Ascending aorta (tissue), 2 donors: Measurements from ENCODE around the gene MATN3. TPM values are rescaled to one million over a fixed set of nuclear protein-coding genes. Genes with fewer than 3 reads are reported as not detected.
"Not testable (repeated sequence)": the region's sequence is repeated elsewhere in the genome, so short reads cannot be mapped to it uniquely, and the experiment has no call there.

Experiments
- DNase-seq, 2 donors: peaks; one replicate each; pipeline ENCODE4 v3.0.0-alpha.2; 2019; ENCODE audit warnings: low spot score in 2 of 2
- H3K27ac ChIP-seq, 2 donors: fragments of 200-600 bp; sonication (generic); one replicate each; pipeline ENCODE4 v1.5.1; 2016 to 2017; ENCODE audit warnings: mild to moderate bottlenecking in 1 of 2
- H3K27me3 ChIP-seq: fragments of 200-600 bp; sonication (generic); one replicate; pipeline ENCODE4 v1.5.1; 2017
- H3K36me3 ChIP-seq, 2 donors: fragments of 200-600 bp; sonication (generic); one replicate each; pipeline ENCODE4 v1.5.1; 2016
- H3K4me1 ChIP-seq, 2 donors: fragments of 200-600 bp; sonication (generic); one replicate each; pipeline ENCODE4 v1.5.1; 2016 to 2017; ENCODE audit warnings: mild to moderate bottlenecking in 1 of 2
- H3K4me3 ChIP-seq, 2 donors: fragments of 200-600 bp; sonication (generic); one replicate each; pipeline ENCODE4 v1.5.1; 2016 to 2017; ENCODE audit warnings: mild to moderate bottlenecking in 1 of 2
- H3K9me3 ChIP-seq, 2 donors: fragments of 200-600 bp; sonication (generic); one replicate each; pipeline ENCODE4 v1.5.1; 2016
- CTCF ChIP-seq, 3 experiments: fragments of 200-600 bp in 2 of 3; fragments of 450-650 bp in 1 of 3; sonication (generic) in 2 of 3; IDR thresholded peaks; one replicate each; pipeline ENCODE4 v1.5.1; 2016 to 2019; ENCODE audit warnings: antibody characterized with exemption in 3 of 3, mild to moderate bottlenecking in 1 of 3, moderate library complexity in 1 of 3
- intact Hi-C: fragments of 100-400 bp; cut with DNase I; formaldehyde crosslinking; loops from one replicate; pipeline ENCODE4 v1.15.1; 2023
- total RNA-seq: library from RNA; depleted of rRNA; stranded (reverse); fragments of >200 nt; gene quantifications from one replicate; pipeline ENCODE4 v1.1.0, GENCODE V29; 2016

MATN3 gene
- total RNA-seq, 1 donor from 2014 or later = 0.64 TPM

GRCh38 chr2:20050646-20051531, 38.4 kb upstream of the MATN3 start:
- Histone ChIP-seq H3K27ac (peak overlapping the region; percentile 96), H3K36me3 (no peaks in the 10 kb centered on the region)
- intact Hi-C loops = loop anchor here (5.0 to 10.0 kb wide), 5 partner anchors 46 to 696 kb away; partner anchors contain the start of genes OSR1 and TTC32

GRCh38 chr2:20050104-20050645, 37.7 kb upstream of the MATN3 start:
- peak overlapping the region; percentile 73 to 81 for H3K4me3 ChIP-seq
- peaks cover 0 to 28% of the 10 kb centered on the region in 2 donors for H3K4me1 ChIP-seq
- intact Hi-C loops = loop anchor here (5.0 to 10.0 kb wide), 5 partner anchors 47 to 695 kb away; partner anchors contain the start of genes OSR1 and TTC32
- no peak for DNase-seq
- no peaks in the 10 kb centered on the region for H3K36me3 ChIP-seq
- no peak for TF ChIP-seq CTCF (IDR thresholded peaks at IDR 0.05)
- H3K27me3 ChIP-seq = no peaks in the 10 kb centered on the region
- H3K9me3 ChIP-seq = no peaks in the 10 kb centered on the region
- H3K27ac ChIP-seq = peak overlapping the region; percentile 96

More at GRCh38 chr2:20050646-20051531, 38.4 kb upstream of the MATN3 start:
- Histone ChIP-seq H3K27me3 (no peaks in the 10 kb centered on the region), H3K4me1 (peaks cover 0 to 21% of the 10 kb centered on the region in 2 donors), H3K4me3 (peak overlapping the region; percentile 73 to 81), H3K9me3 (no peaks in the 10 kb centered on the region)
- peak in 1 of 3 experiments; percentile 15 for TF ChIP-seq CTCF (IDR thresholded peaks at IDR 0.05)
- peak in 1 of 2 donors; percentile 74 for DNase-seq

- no peak for DNase-seq
- TF ChIP-seq CTCF (IDR thresholded peaks at IDR 0.05) = no peak
- Histone ChIP-seq H3K9me3 (no peaks in the 10 kb centered on the region), H3K4me1 (peaks cover 0 to 29% of the 10 kb centered on the region in 2 donors), H3K27ac (peak overlapping the region; percentile 96), H3K4me3 (peak overlapping the region; percentile 73 to 81), H3K36me3 (no peaks in the 10 kb centered on the region), H3K27me3 (no peaks in the 10 kb centered on the region)
- intact Hi-C loops = loop anchor here (2.0 to 10.0 kb wide), 6 partner anchors 37 to 695 kb away; partner anchors contain the start of genes MATN3, OSR1 and TTC32
Measured at GRCh38 chr2:20049637-20050036, 37.2 kb upstream of the MATN3 start.

GRCh38 chr2:20048488-20049448, 36.3 kb upstream of the MATN3 start:
- peaks cover 0 to 37% of the 10 kb centered on the region in 2 donors for H3K4me1 ChIP-seq

GRCh38 chr2:20045712-20046292, 33.3 kb upstream of the MATN3 start:
- H3K36me3 ChIP-seq, H3K4me3 ChIP-seq, H3K9me3 ChIP-seq, intact Hi-C loops, H3K27me3 ChIP-seq, DNase-seq, H3K27ac ChIP-seq: not testable (repeated sequence)
- peaks cover 9 to 44% of the 10 kb centered on the region in 2 donors for H3K4me1 ChIP-seq

More at GRCh38 chr2:20048488-20049448, 36.3 kb upstream of the MATN3 start:
- intact Hi-C loops = loop anchor here (2.0 kb wide), 1 partner anchor 36 kb away; the partner anchor contains the start of gene MATN3
- TF ChIP-seq CTCF (IDR thresholded peaks at IDR 0.05) = no peak
- peak overlapping the region; percentile 96 for H3K27ac ChIP-seq
- H3K9me3 ChIP-seq = no peaks in the 10 kb centered on the region
- H3K27me3 ChIP-seq = no peaks in the 10 kb centered on the region
- H3K36me3 ChIP-seq = no peaks in the 10 kb centered on the region
- peak overlapping the region; percentile 73 to 81 for H3K4me3 ChIP-seq
- DNase-seq = no peak
